GM12872 (cell line): ENCODE data around the gene RNF7.

Source experiments
- CTCF ChIP-seq: IDR thresholded peaks from 3 replicates; pipeline ENCODE4 v1.5.1; 2011; ENCODE audit warnings: low read depth, mild to moderate bottlenecking, low read length, moderate library complexity; ENCODE audit not compliant: insufficient read depth

RNF7 gene

GRCh38 chr3:141795741-141796080 is 57.6 kb downstream of the RNF7 start:
- no peak for TF ChIP-seq CTCF

DNA sequence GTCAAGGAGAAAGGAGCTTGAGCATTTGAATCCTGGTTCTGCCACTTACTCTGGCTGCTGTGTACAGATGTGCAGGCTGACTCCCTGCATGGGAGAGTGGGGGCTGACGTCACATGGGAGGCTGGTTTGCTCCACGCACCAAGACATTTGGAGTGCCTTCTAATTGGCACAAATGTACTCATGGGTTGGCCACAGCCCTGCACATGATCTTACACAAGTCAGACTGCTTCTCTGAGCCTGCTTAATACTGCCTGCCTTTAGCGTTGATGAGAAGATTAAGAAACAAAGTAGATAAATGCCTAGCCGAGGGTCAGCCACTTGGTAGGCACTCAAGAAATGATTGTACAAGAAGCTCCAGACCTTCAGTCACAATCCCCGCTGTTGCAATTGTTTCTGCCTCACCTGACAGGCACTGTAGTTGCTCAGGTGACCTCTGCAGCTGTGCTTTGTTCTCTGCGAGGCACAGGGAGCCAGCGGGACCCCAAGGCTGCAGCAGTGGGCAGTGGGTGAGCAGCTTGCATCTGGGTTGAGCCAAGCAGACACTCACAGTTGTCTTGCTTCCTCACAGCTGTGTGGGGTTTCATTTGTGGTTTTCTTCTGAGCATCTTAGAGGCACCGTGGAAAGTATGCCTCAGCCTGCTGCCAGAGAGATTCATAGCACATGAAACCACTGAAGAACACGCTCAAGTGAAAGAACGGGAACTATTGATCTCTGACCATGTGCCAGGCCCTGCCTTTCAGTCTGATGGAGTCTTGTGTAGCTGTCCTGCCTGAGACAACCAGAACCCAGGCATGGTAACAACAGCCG is 58.2 kb downstream of the RNF7 start:
- no peak for TF ChIP-seq CTCF
